Neural crest cell (in vitro differentiated cells): ENCODE results near the gene ACAP2. TPM values are rescaled to one million over a fixed set of nuclear protein-coding genes. Genes with fewer than 3 reads are reported as not detected.
"Not testable (repeated sequence)": the region's sequence is repeated elsewhere in the genome, so short reads cannot be mapped to it uniquely, and the experiment has no call there.

Experiments
- DNase-seq: peaks from one replicate; pipeline ENCODE4 v3.0.0; 2021; ENCODE audit warnings: low read depth, mixed read lengths, low spot score
- H3K27ac Mint-ChIP-seq: one replicate; pipeline ENCODE4 v1.8.0; 2021; ENCODE audit warnings: mild to moderate bottlenecking, mixed read lengths; ENCODE audit not compliant: unreplicated experiment
- H3K27me3 Mint-ChIP-seq: 2 replicates; pipeline ENCODE4 v1.8.0; 2021; ENCODE audit warnings: low read depth, mild to moderate bottlenecking, mixed read lengths
- H3K36me3 Mint-ChIP-seq: 2 replicates; pipeline ENCODE4 v1.8.0; 2021; ENCODE audit warnings: low read depth, mild to moderate bottlenecking, mixed read lengths
- H3K4me1 Mint-ChIP-seq: 2 replicates; pipeline ENCODE4 v1.8.0; 2021; ENCODE audit warnings: mixed read lengths
- H3K4me3 Mint-ChIP-seq: one replicate; pipeline ENCODE4 v1.8.0; 2021; ENCODE audit warnings: mild to moderate bottlenecking, mixed read lengths
- H3K9me3 Mint-ChIP-seq: 2 replicates; pipeline ENCODE4 v1.8.0; 2021; ENCODE audit warnings: mixed read lengths
- total RNA-seq: library from RNA; stranded (reverse); gene quantifications from 2 replicates; pipeline ENCODE4 v1.2.1, GENCODE V29; 2021
- TF ChIP-seq, protein P1 (sequence below): fragments of 200-600 bp; sonication (generic); conservative IDR thresholded peaks from 2 replicates; pipeline ENCODE4 v1.5.0; 2021; ENCODE audit warnings: antibody characterized with exemption, mild to moderate bottlenecking

Gene ACAP2
- total RNA-seq, 1 donor from 2014 or later, result 35.7 TPM

- Mint-ChIP-seq H3K9me3 (no peaks in the 10 kb centered on the region), H3K4me1 (peaks cover 23% of the 10 kb centered on the region)
- no peak for DNase-seq
Measured at GRCh38 chr3:195385526-195385925, 57.3 kb downstream of the ACAP2 start.

DNA sequence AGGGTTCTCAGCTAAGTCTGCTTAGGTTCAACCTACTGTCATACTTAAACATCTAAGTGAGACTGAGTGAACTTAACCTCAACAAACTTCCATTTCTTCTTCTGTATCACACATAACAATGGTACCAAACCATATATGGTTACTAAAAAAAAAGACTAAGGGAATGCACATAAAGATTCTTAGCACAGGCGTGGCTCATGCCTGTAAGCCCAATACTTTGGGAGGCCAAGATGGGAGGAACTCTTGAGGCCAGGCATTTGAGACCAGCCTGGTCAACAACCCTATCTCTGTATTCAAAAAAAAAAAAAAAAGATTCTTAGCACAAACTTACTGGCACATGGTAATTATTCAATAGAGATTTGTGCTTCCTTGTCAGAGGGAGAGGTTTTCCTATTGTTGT is 57.9 kb downstream of the ACAP2 start:
- Mint-ChIP-seq H3K27me3 (no peaks in the 10 kb centered on the region), H3K9me3 (no peaks in the 10 kb centered on the region), H3K4me1 (peaks cover 23% of the 10 kb centered on the region), H3K4me3 (no peak overlapping the region), H3K27ac (no peak overlapping the region), H3K36me3 (peaks cover 4% of the 10 kb centered on the region)
- no peak for DNase-seq
- TF ChIP-seq, protein P1, sequence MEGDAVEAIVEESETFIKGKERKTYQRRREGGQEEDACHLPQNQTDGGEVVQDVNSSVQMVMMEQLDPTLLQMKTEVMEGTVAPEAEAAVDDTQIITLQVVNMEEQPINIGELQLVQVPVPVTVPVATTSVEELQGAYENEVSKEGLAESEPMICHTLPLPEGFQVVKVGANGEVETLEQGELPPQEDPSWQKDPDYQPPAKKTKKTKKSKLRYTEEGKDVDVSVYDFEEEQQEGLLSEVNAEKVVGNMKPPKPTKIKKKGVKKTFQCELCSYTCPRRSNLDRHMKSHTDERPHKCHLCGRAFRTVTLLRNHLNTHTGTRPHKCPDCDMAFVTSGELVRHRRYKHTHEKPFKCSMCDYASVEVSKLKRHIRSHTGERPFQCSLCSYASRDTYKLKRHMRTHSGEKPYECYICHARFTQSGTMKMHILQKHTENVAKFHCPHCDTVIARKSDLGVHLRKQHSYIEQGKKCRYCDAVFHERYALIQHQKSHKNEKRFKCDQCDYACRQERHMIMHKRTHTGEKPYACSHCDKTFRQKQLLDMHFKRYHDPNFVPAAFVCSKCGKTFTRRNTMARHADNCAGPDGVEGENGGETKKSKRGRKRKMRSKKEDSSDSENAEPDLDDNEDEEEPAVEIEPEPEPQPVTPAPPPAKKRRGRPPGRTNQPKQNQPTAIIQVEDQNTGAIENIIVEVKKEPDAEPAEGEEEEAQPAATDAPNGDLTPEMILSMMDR, result no peak

More at GRCh38 chr3:195385526-195385925, 57.3 kb downstream of the ACAP2 start:
- H3K27me3 Mint-ChIP-seq, result no peaks in the 10 kb centered on the region
- H3K36me3 Mint-ChIP-seq, result peaks cover 4% of the 10 kb centered on the region
- TF ChIP-seq, protein P1, result no peak
- H3K4me3 Mint-ChIP-seq, result no peak overlapping the region
- no peak overlapping the region for H3K27ac Mint-ChIP-seq

- TF ChIP-seq, protein P1, result no peak
- no peak overlapping the region for H3K27ac Mint-ChIP-seq
Measured at GRCh38 chr3:195372220-195372619, 70.6 kb downstream of the ACAP2 start.

GRCh38 chr3:195366200-195366925 is 76.5 kb downstream of the ACAP2 start:
- H3K9me3 Mint-ChIP-seq, result no peaks in the 10 kb centered on the region
- H3K36me3 Mint-ChIP-seq, result peaks cover 33% of the 10 kb centered on the region
- no peak overlapping the region for H3K4me3 Mint-ChIP-seq
- H3K27ac Mint-ChIP-seq, result no peak overlapping the region
- H3K27me3 Mint-ChIP-seq, result no peaks in the 10 kb centered on the region
- DNase-seq, result no peak
- TF ChIP-seq, protein P1, result no peak
- peaks cover 5% of the 10 kb centered on the region for H3K4me1 Mint-ChIP-seq

More at GRCh38 chr3:195372220-195372619, 70.6 kb downstream of the ACAP2 start:
- DNase-seq, result no peak
- no peaks in the 10 kb centered on the region for H3K27me3 Mint-ChIP-seq
- no peaks in the 10 kb centered on the region for H3K9me3 Mint-ChIP-seq
- peaks cover 20% of the 10 kb centered on the region for H3K36me3 Mint-ChIP-seq
- no peaks in the 10 kb centered on the region for H3K4me1 Mint-ChIP-seq
- no peak overlapping the region for H3K4me3 Mint-ChIP-seq

DNA sequence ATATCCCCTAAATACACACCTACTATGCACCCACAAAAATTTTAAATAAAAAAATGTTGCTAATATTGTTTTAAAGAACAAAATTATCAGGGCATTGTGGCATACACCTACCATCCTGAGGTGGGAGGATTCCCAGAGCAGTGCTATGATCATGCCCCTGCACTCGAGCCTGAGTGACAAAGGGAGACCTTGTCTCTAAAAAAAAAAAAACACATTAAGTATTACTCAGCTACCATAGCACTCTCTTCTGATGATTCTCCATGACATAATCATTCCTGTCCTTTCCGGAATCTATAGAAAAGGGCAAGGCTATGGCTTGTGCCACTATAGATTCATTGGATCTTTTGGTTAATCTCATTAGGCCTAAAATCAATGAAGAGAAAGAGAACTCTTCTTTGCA is 77.4 kb downstream of the ACAP2 start:
- no peak overlapping the region for H3K27ac Mint-ChIP-seq
- H3K4me1 Mint-ChIP-seq, result peaks cover 5% of the 10 kb centered on the region
- no peaks in the 10 kb centered on the region for H3K27me3 Mint-ChIP-seq
- H3K9me3 Mint-ChIP-seq, result no peaks in the 10 kb centered on the region
- peaks cover 29% of the 10 kb centered on the region for H3K36me3 Mint-ChIP-seq
- H3K4me3 Mint-ChIP-seq, result no peak overlapping the region
- no peak for DNase-seq
- TF ChIP-seq, protein P1, result no peak

DNA sequence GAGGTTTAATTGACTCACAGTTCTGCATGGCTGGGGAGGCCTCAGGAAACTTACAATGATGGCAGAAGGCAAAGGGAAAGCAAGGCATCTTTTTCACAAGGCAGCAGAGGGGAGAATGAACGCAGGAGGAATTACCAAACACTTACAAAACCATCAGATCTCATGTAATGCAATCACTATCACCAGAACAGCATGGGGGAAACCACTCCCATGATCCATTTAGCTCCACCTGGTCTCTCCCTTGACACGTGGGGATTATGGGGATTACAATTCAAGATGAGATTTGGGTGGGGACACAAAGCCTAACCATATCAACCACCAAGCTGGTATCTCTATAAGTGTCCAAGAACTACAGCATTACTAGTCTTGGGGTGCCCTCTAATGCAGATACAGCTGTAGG is 85.0 kb downstream of the ACAP2 start:
- peaks cover 45% of the 10 kb centered on the region for H3K4me1 Mint-ChIP-seq
- not testable (repeated sequence) for H3K27me3 Mint-ChIP-seq, H3K4me3 Mint-ChIP-seq

More for the DNA sequence above, 85.0 kb downstream of the ACAP2 start:
- H3K36me3 Mint-ChIP-seq, DNase-seq, H3K27ac Mint-ChIP-seq, H3K9me3 Mint-ChIP-seq: not testable (repeated sequence)
